ENCODE measurements around the gene DSCAM.

DSCAM gene

GRCh38 chr21:40668555-40669275 is 178.2 kb downstream of the DSCAM start:
- TF ChIP-seq EP300 (IDR thresholded peaks at IDR 0.05; ENCODE audit: borderline replicate concordance) (no peak), CREB1 (IDR thresholded peaks at IDR 0.05; ENCODE audit: low read depth) (no peak), TAF1 (IDR thresholded peaks at IDR 0.05; ENCODE audit: low read depth) (no peak), EGR1 (IDR thresholded peaks at IDR 0.05) (no peak), YY1 (IDR thresholded peaks at IDR 0.05; ENCODE audit: low read depth) (no peak), CEBPB (IDR thresholded peaks at IDR 0.05) (no peak), RAD21 (IDR thresholded peaks at IDR 0.05; ENCODE audit: low read depth) (no peak), TCF12 (IDR thresholded peaks at IDR 0.05; ENCODE audit: low read depth) (no peak), FOXM1 (IDR thresholded peaks at IDR 0.05; ENCODE audit: borderline replicate concordance, low read depth) (no peak), REST (IDR thresholded peaks at IDR 0.05; ENCODE audit: low read depth) (no peak), USF1 (IDR thresholded peaks at IDR 0.05) (no peak), NFIC (IDR thresholded peaks at IDR 0.05) (no peak), ZBTB7A (IDR thresholded peaks at IDR 0.05; ENCODE audit: low read depth) (no peak), TEAD4 (IDR thresholded peaks at IDR 0.05) (no peak)
- TF ChIP-seq, protein P1, sequence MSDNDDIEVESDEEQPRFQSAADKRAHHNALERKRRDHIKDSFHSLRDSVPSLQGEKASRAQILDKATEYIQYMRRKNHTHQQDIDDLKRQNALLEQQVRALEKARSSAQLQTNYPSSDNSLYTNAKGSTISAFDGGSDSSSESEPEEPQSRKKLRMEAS (IDR thresholded peaks at IDR 0.05): no peak

DNA sequence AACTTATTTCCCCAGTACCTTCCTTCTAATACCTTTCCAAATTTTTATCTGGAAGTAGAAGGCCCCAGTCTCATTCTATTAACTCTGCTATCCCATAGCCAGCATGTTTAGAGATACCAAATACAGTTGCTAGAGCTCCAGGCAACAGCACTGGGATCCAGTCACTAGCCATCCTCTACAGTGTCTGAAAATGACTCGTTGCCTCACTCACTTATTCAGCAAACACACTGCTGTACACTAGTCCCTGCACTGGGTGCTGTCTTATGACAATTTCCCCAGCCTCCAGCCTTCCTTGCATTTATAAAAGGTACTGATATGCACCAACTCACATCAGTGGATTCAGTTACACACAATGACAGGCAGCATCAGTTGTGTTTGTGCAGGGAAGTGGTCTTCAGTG is 179.0 kb downstream of the DSCAM start:
- TF ChIP-seq EP300 (IDR thresholded peaks at IDR 0.05; ENCODE audit: borderline replicate concordance): no peak
- no peak for TF ChIP-seq CREB1 (IDR thresholded peaks at IDR 0.05; ENCODE audit: low read depth)
- TF ChIP-seq RAD21 (IDR thresholded peaks at IDR 0.05; ENCODE audit: low read depth): no peak
- TF ChIP-seq TAF1 (IDR thresholded peaks at IDR 0.05; ENCODE audit: low read depth): no peak
- no peak for TF ChIP-seq EGR1 (IDR thresholded peaks at IDR 0.05)
- no peak for TF ChIP-seq ZBTB7A (IDR thresholded peaks at IDR 0.05; ENCODE audit: low read depth)
- TF ChIP-seq, protein P1 (IDR thresholded peaks at IDR 0.05): no peak
- no peak for TF ChIP-seq YY1 (IDR thresholded peaks at IDR 0.05; ENCODE audit: low read depth)
- no peak for TF ChIP-seq TEAD4 (IDR thresholded peaks at IDR 0.05)
- TF ChIP-seq TCF12 (IDR thresholded peaks at IDR 0.05; ENCODE audit: low read depth): no peak
- TF ChIP-seq FOXM1 (IDR thresholded peaks at IDR 0.05; ENCODE audit: borderline replicate concordance, low read depth): no peak
- TF ChIP-seq USF1 (IDR thresholded peaks at IDR 0.05): no peak
- no peak for TF ChIP-seq NFIC (IDR thresholded peaks at IDR 0.05)
- no peak for TF ChIP-seq REST (IDR thresholded peaks at IDR 0.05; ENCODE audit: low read depth)
- no peak for TF ChIP-seq CEBPB (IDR thresholded peaks at IDR 0.05)

GRCh38 chr21:40662889-40663288 is 184.1 kb downstream of the DSCAM start:
- TF ChIP-seq EGR1 (IDR thresholded peaks at IDR 0.05): no peak
- no peak for TF ChIP-seq FOXM1 (IDR thresholded peaks at IDR 0.05; ENCODE audit: borderline replicate concordance, low read depth)
- TF ChIP-seq EP300 (IDR thresholded peaks at IDR 0.05; ENCODE audit: borderline replicate concordance): no peak
- TF ChIP-seq CREB1 (IDR thresholded peaks at IDR 0.05; ENCODE audit: low read depth): no peak
- TF ChIP-seq USF1 (IDR thresholded peaks at IDR 0.05): no peak
- no peak for TF ChIP-seq TEAD4 (IDR thresholded peaks at IDR 0.05)
- no peak for TF ChIP-seq ZBTB7A (IDR thresholded peaks at IDR 0.05; ENCODE audit: low read depth)
- no peak for TF ChIP-seq REST (IDR thresholded peaks at IDR 0.05; ENCODE audit: low read depth)
- TF ChIP-seq NFIC (IDR thresholded peaks at IDR 0.05): no peak
- no peak for TF ChIP-seq CEBPB (IDR thresholded peaks at IDR 0.05)
- TF ChIP-seq RAD21 (IDR thresholded peaks at IDR 0.05; ENCODE audit: low read depth): no peak
- TF ChIP-seq, protein P1 (IDR thresholded peaks at IDR 0.05): no peak

Data from Ishikawa (cell line).